ENCODE measurements around the gene MCFD2.

DNA sequence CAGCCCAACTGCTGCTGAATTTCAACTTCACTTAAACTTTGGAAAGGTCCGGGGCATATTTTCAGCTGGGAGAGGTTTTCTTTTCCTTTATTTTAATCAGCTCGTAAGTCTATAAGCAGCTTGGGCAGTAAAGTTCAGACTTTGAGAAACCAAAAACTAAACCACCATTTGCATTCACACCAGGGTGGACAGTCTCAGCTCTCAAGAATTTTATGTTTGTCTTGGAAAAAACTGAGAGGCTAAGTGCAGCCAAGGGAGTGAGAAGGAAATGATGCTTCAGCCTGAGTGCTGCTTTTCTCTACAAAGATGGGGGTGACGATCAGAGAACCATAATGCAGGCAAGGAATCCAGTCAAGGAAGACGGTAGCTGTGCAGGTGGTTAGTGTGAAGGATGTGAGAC is 30.2 kb downstream of the MCFD2 start:
- TF ChIP-seq, protein P1, sequence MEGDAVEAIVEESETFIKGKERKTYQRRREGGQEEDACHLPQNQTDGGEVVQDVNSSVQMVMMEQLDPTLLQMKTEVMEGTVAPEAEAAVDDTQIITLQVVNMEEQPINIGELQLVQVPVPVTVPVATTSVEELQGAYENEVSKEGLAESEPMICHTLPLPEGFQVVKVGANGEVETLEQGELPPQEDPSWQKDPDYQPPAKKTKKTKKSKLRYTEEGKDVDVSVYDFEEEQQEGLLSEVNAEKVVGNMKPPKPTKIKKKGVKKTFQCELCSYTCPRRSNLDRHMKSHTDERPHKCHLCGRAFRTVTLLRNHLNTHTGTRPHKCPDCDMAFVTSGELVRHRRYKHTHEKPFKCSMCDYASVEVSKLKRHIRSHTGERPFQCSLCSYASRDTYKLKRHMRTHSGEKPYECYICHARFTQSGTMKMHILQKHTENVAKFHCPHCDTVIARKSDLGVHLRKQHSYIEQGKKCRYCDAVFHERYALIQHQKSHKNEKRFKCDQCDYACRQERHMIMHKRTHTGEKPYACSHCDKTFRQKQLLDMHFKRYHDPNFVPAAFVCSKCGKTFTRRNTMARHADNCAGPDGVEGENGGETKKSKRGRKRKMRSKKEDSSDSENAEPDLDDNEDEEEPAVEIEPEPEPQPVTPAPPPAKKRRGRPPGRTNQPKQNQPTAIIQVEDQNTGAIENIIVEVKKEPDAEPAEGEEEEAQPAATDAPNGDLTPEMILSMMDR (IDR thresholded peaks at IDR 0.05; ENCODE audit: low read depth, low read length) = no peak
- no peak for TF ChIP-seq POLR2A (IDR thresholded peaks at IDR 0.05; ENCODE audit: extremely low read depth, insufficient read length)
- TF ChIP-seq MYC (IDR thresholded peaks at IDR 0.05; ENCODE audit: low read depth, low read length) = no peak
- TF ChIP-seq, protein P2, sequence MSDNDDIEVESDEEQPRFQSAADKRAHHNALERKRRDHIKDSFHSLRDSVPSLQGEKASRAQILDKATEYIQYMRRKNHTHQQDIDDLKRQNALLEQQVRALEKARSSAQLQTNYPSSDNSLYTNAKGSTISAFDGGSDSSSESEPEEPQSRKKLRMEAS (IDR thresholded peaks at IDR 0.05; ENCODE audit: low read depth, low read length) = no peak

Data from NB4 (cell line).